K562 (cell line): ENCODE results near the gene TM4SF18. TPM values are rescaled to one million over a fixed set of nuclear protein-coding genes. Genes with fewer than 3 reads are reported as not detected.

ENCODE experiments used
- ATAC-seq: fragments of 200-7000 bp; cut with Tn5 transposase; 3 replicates; pipeline ENCODE4 v1.9.1; 2020; ENCODE audit warnings: moderate library complexity
- BruUV-seq: library from RNA; stranded (reverse); fragments of 400-500 nt; replicated peaks from 2 replicates; lab custom pipeline; 2021; lab: Mats Ljungman, UMichigan
- CTCF ChIA-PET: fragments of 300-600 bp; formaldehyde crosslinking; extraction: SDS; loops from one replicate; lab custom pipeline; 2021; ENCODE audit warnings: low intra/inter-chr PET ratio; lab: Yijun Ruan, JAX
- POLR2A ChIA-PET: fragments of 300-600, 350-650 bp; sonication (Branson Sonifier 250); formaldehyde crosslinking; extraction: SDS; loops from one replicate; lab custom pipeline; 2021; ENCODE audit warnings: antibody characterized with exemption, inconsistent platforms; lab: Yijun Ruan, JAX
- DNase-seq, 4 experiments: peaks; one replicate each; pipeline versions ENCODE4 v3.0.0 to v3.0.0-alpha.2; 2011 to 2018; ENCODE audit warnings: low spot score in 3 of 4, mixed read lengths in 3 of 4; ENCODE audit errors: extremely low read depth in 1 of 4
- FAIRE-seq: peaks from 2 replicates; lab custom pipeline; 2011; peaks lifted over from hg19 to GRCh38; lab: Jason Lieb, UNC
- H2AFZ ChIP-seq: 2 replicates; pipeline ENCODE4 v1.6.0; 2011; ENCODE audit warnings: low read depth, low read length, control low read depth, inconsistent platforms
- H3K27ac ChIP-seq: fragments of 200-600 bp; 3 replicates; pipeline ENCODE4 v1.8.0; 2011; ENCODE audit warnings: low read depth, mild to moderate bottlenecking, control low read depth, inconsistent platforms, low read length, moderate library complexity, mixed read lengths; ENCODE audit errors: extremely low read depth
- H3K27me3 ChIP-seq, 2 experiments: fragments of 300-600 bp in 1 of 2; 2 replicates in 1 of 2; 3 replicates in 1 of 2; pipeline versions ENCODE4 v1.6.0 to v1.8.0; 2011; ENCODE audit warnings: inconsistent platforms in 2 of 2, low read length in 2 of 2, mild to moderate bottlenecking in 1 of 2, mixed read lengths in 1 of 2, moderate library complexity in 1 of 2; ENCODE audit not compliant: control insufficient read depth in 2 of 2, insufficient read depth in 2 of 2
- H3K36me3 ChIP-seq: fragments of 300-600 bp; 3 replicates; pipeline ENCODE4 v1.8.0; 2011; ENCODE audit warnings: mild to moderate bottlenecking, low read length, inconsistent platforms; ENCODE audit not compliant: control insufficient read depth, insufficient read depth
- H3K4me1 ChIP-seq, 2 experiments: fragments of 200-600 bp in 1 of 2; replicated peaks in 1 of 2; 2 replicates in 1 of 2; 3 replicates in 1 of 2; pipeline versions ENCODE4 v1.5.1 to v1.8.0; 2011; ENCODE audit warnings: inconsistent platforms in 2 of 2, low read length in 2 of 2, mild to moderate bottlenecking in 1 of 2, mixed read lengths in 1 of 2, moderate library complexity in 1 of 2; ENCODE audit not compliant: control insufficient read depth in 2 of 2, insufficient read depth in 2 of 2
- H3K4me2 ChIP-seq: 2 replicates; pipeline ENCODE4 v1.6.1; 2011; ENCODE audit warnings: low read length, control low read depth, inconsistent platforms, mixed read lengths; ENCODE audit not compliant: insufficient read depth
- H3K4me3 ChIP-seq: fragments of 200-600 bp; sonication (generic), shearing (Covaris generic); 2 replicates; pipeline ENCODE4 v1.5.1; 2016; ENCODE audit warnings: control low read depth, inconsistent platforms
- H3K79me2 ChIP-seq: fragments of 200-600 bp; 3 replicates; pipeline ENCODE4 v1.8.0; 2011; ENCODE audit warnings: low read length, inconsistent platforms; ENCODE audit not compliant: control insufficient read depth, insufficient read depth
- H3K9ac ChIP-seq, 2 experiments: 2 replicates each; pipeline versions ENCODE4 v1.6.0 to v1.6.1; 2011; ENCODE audit warnings: low read depth in 2 of 2, low read length in 2 of 2, control low read depth in 1 of 2, inconsistent platforms in 1 of 2, mild to moderate bottlenecking in 1 of 2, mixed read lengths in 1 of 2; ENCODE audit not compliant: insufficient read depth in 1 of 2
- H3K9me1 ChIP-seq: one replicate; pipeline ENCODE4 v1.6.0; 2011; ENCODE audit warnings: inconsistent platforms, mild to moderate bottlenecking, low read length, moderate library complexity; ENCODE audit not compliant: control insufficient read depth, insufficient read depth
- H3K9me3 ChIP-seq: replicated peaks from 2 replicates; pipeline ENCODE4 v1.5.1; 2011; ENCODE audit warnings: low read depth, low read length, inconsistent platforms; ENCODE audit not compliant: control insufficient read depth, insufficient read depth
- H4K20me1 ChIP-seq: replicated peaks from 2 replicates; pipeline ENCODE4 v1.6.1; 2011; ENCODE audit warnings: low read length, inconsistent platforms, mixed read lengths; ENCODE audit not compliant: control insufficient read depth, insufficient read depth
- DACH1 ChIP-seq: fragments of 450-650 bp; IDR thresholded peaks from 2 replicates; pipeline ENCODE4 v1.6.1; 2018; ENCODE audit not compliant: partially characterized antibody
- MIER1 ChIP-seq: fragments of 450-650 bp; IDR thresholded peaks from 2 replicates; pipeline ENCODE4 v1.6.1; 2016; ENCODE audit warnings: antibody characterized with exemption, mild to moderate bottlenecking, low read depth
- PCBP1 ChIP-seq: fragments of 200-400 bp; formaldehyde crosslinking; IDR thresholded peaks from 2 replicates; pipeline ENCODE4 v1.6.1; 2018; ENCODE audit warnings: mild to moderate bottlenecking, low read depth, low read length; ENCODE audit not compliant: poor library complexity, severe bottlenecking
- PRPF4 ChIP-seq: fragments of 200-400 bp; formaldehyde crosslinking; IDR thresholded peaks from one replicate; pipeline ENCODE4 v1.6.1; 2017; ENCODE audit warnings: low read length, low read depth, mild to moderate bottlenecking; ENCODE audit not compliant: insufficient read depth, poor library complexity, severe bottlenecking
- RHOXF2B ChIP-seq: fragments of 250-450 bp; sonication (Bioruptor Pico); conservative IDR thresholded peaks from 2 replicates; pipeline ENCODE4 v1.5.1; 2021
- ZNF785 ChIP-seq: fragments of 250-450 bp; sonication (Bioruptor Pico); IDR thresholded peaks from 2 replicates; pipeline ENCODE4 v1.4.0; 2020; ENCODE audit warnings: mild to moderate bottlenecking
- WGBS: fragments of 100-300 bp; shearing (Covaris generic); methylation state at CpG from one replicate; pipeline ENCODE4 v1.1.6; 2016; ENCODE audit warnings: low coverage, mixed read lengths; ENCODE audit not compliant: insufficient coverage; ENCODE audit errors: missing lambda C conversion rate; 5-methylcytosine and 5-hydroxymethylcytosine counted together
- in situ Hi-C: fragments of 300-500 bp; cut with MboI; formaldehyde crosslinking; loops from 4 replicates; pipeline ENCODE4 v1.15.0; 2018; ENCODE audit warnings: inconsistent platforms, mixed read lengths
- intact Hi-C: fragments of 100-400 bp; cut with micrococcal nuclease; formaldehyde crosslinking; loops from 2 replicates; pipeline ENCODE4 v1.14.2; 2022
- polyA plus RNA-seq, 8 experiments: library from polyadenylated mRNA; depleted of rRNA in 4 of 8; stranded (reverse) in 5 of 8; unstranded in 3 of 8; fragments of >200 nt; fragmentation: Nextera tagmentation in 2 of 8; fragmentation: Illumina TruSeq in 1 of 8; extraction: Ambion mirVana in 2 of 8; extraction: Trizol in 1 of 8; gene quantifications; 2 replicates each; pipeline versions ENCODE4 v1.2.1 to v1.2.3, GENCODE V29; 2011 to 2014; ENCODE audit warnings: inconsistent platforms in 1 of 8, missing spikeins in 1 of 8
- total RNA-seq, 7 experiments: library from RNA; depleted of rRNA in 6 of 7; stranded (reverse); fragments of >200 nt in 6 of 7; fragmentation: Illumina TruSeq in 2 of 7; extraction: Trizol in 2 of 7; gene quantifications; 2 replicates each; pipeline versions ENCODE4 v1.2.1 to v1.2.3, GENCODE V29; 2011 to 2021; ENCODE audit warnings: low replicate concordance in 1 of 7
- TF ChIP-seq, protein P1 (sequence below): fragments of 450-650 bp; IDR thresholded peaks from 2 replicates; pipeline ENCODE4 v1.6.1; 2018; ENCODE audit not compliant: partially characterized antibody
- TF ChIP-seq, protein P2 (sequence below): fragments of 250-450 bp; sonication (Bioruptor Pico); IDR thresholded peaks from 2 replicates; pipeline ENCODE4 v1.4.0; 2020; ENCODE audit warnings: mild to moderate bottlenecking, moderate library complexity, borderline replicate concordance
- TF ChIP-seq, protein P3 (sequence below): fragments of 200-800 bp; sonication (Bioruptor generic); IDR thresholded peaks from 2 replicates; pipeline ENCODE4 v1.6.1; 2017; ENCODE audit warnings: missing genetic modification characterization, missing compliant biosample characterization

The TM4SF18 gene
- total and polyA plus RNA-seq, 9 of the 15 experiments (the other 6 are each of a cell fraction or from before 2014, with no cell fraction given): not detected

DNA sequence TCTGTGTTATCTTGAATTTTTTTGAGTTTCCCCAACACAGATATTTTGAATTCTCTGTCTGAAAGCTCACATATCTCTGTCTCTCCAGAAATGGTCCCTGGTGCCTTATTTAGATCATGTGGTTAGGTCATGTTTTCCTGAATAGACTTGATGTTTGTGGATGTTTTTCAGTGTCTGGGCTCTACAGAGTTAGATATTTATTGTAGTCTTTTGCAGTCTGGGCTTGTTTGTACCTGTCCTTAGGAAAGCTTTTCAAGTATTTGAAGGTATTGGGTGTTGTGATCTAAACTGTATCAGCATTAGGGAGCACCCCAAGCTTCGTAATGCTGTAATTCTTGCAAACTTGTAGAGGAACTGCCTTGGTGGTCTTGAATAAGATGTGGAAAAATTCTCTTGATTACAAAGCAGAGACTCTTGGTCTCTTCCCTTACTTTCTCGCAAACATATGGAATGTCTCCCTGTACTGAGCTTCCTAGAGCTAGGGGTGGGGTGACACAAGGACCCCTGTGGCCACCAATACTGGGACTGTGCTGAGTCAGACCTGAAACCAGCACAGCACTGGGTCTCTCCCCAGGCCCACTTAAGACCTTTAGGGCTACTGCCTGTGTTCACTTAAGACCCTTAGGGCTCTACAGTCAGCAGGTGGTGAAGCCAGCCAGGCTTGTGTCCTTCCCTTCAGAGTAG is 26.5 kb downstream of the TM4SF18 start (continued):
- TF ChIP-seq, protein P1, sequence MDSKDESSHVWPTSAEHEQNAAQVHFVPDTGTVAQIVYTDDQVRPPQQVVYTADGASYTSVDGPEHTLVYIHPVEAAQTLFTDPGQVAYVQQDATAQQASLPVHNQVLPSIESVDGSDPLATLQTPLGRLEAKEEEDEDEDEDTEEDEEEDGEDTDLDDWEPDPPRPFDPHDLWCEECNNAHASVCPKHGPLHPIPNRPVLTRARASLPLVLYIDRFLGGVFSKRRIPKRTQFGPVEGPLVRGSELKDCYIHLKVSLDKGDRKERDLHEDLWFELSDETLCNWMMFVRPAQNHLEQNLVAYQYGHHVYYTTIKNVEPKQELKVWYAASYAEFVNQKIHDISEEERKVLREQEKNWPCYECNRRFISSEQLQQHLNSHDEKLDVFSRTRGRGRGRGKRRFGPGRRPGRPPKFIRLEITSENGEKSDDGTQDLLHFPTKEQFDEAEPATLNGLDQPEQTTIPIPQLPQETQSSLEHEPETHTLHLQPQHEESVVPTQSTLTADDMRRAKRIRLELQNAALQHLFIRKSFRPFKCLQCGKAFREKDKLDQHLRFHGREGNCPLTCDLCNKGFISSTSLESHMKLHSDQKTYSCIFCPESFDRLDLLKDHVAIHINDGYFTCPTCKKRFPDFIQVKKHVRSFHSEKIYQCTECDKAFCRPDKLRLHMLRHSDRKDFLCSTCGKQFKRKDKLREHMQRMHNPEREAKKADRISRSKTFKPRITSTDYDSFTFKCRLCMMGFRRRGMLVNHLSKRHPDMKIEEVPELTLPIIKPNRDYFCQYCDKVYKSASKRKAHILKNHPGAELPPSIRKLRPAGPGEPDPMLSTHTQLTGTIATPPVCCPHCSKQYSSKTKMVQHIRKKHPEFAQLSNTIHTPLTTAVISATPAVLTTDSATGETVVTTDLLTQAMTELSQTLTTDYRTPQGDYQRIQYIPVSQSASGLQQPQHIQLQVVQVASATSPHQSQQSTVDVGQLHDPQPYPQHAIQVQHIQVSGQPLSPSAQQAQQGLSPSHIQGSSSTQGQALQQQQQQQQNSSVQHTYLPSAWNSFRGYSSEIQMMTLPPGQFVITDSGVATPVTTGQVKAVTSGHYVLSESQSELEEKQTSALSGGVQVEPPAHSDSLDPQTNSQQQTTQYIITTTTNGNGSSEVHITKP: no peak

DNA sequence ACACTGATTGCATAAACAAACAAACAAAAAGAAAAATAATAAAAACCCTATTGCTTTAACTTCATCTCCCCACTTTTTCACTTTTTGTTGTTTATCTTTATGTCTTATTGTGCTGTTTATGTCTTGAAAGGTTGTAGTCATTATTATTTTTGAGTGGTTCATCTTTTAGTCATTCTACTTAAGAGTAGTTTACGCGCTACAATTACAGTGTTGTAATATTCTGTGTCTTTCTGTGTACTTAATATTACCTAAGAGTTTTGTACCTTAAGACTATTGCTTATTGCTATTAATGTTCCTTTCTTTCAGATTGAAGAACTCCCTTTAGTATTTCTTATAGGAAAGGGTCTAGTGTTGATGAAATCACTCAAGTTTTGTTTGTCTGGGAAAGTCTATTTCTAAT is 28.1 kb downstream of the TM4SF18 start:
- ATAC-seq: no peak
- intact Hi-C loops (no loop called here), in situ Hi-C loops (no loop called here)
- no peaks in the 10 kb centered on the region for H4K20me1 ChIP-seq
- ChIA-PET POLR2A (no interaction called here), CTCF (no interaction called here)
- no peaks in the 10 kb centered on the region; a peak in 1 of 5 replicates for H3K4me1 ChIP-seq
- H3K27me3 ChIP-seq: no peaks in the 10 kb centered on the region
- no peak overlapping the region for H3K27ac ChIP-seq
- H3K9me3 ChIP-seq: no peaks in the 10 kb centered on the region
- H3K9me1 ChIP-seq: no peaks in the 10 kb centered on the region
- H2AFZ ChIP-seq: no peak overlapping the region
- H3K79me2 ChIP-seq: no peaks in the 10 kb centered on the region
- no peak for DNase-seq
- no peaks in the 10 kb centered on the region for H3K36me3 ChIP-seq
- 0% methylated on average over 2 of the region's 2 CpGs for WGBS
- no peak overlapping the region for H3K4me3 ChIP-seq
- no peak overlapping the region for H3K9ac ChIP-seq
- FAIRE-seq: no peak
- BruUV-seq: no TSS peak
- no peak overlapping the region for H3K4me2 ChIP-seq
- TF ChIP-seq, protein P2, sequence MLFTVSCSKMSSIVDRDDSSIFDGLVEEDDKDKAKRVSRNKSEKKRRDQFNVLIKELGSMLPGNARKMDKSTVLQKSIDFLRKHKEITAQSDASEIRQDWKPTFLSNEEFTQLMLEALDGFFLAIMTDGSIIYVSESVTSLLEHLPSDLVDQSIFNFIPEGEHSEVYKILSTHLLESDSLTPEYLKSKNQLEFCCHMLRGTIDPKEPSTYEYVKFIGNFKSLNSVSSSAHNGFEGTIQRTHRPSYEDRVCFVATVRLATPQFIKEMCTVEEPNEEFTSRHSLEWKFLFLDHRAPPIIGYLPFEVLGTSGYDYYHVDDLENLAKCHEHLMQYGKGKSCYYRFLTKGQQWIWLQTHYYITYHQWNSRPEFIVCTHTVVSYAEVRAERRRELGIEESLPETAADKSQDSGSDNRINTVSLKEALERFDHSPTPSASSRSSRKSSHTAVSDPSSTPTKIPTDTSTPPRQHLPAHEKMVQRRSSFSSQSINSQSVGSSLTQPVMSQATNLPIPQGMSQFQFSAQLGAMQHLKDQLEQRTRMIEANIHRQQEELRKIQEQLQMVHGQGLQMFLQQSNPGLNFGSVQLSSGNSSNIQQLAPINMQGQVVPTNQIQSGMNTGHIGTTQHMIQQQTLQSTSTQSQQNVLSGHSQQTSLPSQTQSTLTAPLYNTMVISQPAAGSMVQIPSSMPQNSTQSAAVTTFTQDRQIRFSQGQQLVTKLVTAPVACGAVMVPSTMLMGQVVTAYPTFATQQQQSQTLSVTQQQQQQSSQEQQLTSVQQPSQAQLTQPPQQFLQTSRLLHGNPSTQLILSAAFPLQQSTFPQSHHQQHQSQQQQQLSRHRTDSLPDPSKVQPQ (CRISPR knock-in tag): no peak
- TF ChIP-seq, protein P3, sequence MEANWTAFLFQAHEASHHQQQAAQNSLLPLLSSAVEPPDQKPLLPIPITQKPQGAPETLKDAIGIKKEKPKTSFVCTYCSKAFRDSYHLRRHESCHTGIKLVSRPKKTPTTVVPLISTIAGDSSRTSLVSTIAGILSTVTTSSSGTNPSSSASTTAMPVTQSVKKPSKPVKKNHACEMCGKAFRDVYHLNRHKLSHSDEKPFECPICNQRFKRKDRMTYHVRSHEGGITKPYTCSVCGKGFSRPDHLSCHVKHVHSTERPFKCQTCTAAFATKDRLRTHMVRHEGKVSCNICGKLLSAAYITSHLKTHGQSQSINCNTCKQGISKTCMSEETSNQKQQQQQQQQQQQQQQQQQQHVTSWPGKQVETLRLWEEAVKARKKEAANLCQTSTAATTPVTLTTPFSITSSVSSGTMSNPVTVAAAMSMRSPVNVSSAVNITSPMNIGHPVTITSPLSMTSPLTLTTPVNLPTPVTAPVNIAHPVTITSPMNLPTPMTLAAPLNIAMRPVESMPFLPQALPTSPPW (CRISPR knock-in tag): no peak
- TF ChIP-seq DACH1 (no peak), RHOXF2B (CRISPR knock-in tag) (no peak), MIER1 (no peak), ZNF785 (no peak), PCBP1 (no peak), PRPF4 (no peak)
